Measurements from ENCODE around the gene CCDC97. TPM values are rescaled to one million over a fixed set of nuclear protein-coding genes. Genes with fewer than 3 reads are reported as not detected.
A peak's percentile ranks its signal among the peaks of the same experiment; 100 is the strongest.

The CCDC97 gene
- total RNA-seq, 4 donors from 2014 or later, result 8.6 to 15.3 (median 15.1) TPM

DNA sequence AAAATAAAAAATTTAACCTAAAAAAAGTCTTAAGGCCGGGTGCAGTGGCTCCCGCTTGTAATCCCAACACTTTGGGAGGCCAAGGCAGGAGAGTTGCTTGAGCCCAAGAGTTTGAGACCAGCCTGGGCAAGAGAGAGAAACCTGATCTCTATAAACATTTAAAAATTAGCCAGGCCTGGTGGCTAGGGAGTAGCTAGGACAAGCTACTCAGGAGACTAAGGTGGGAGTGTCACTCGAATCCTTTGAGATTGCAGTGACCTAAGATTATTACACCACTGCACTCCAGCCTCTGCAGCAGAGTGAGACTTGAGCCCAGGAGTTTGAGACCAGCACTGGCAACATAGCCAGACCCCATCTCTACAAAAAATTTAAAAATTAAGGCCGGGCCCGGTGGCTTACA lies 1.1 kb downstream of the CCDC97 start:
- H3K9me3 ChIP-seq, result no peaks in the 10 kb centered on the region
- intact Hi-C loops (cut with DNase I; ENCODE audit: low total_unique reads) (loop anchor here (1.0 kb wide), 1 partner anchor 13 kb away; no protein-coding TSS in a partner anchor), in situ Hi-C loops (cut with MboI; ENCODE audit: low sequenced_read_pairs in 4 of 4) (loop anchor here in 1 of 4 donors (5.0 kb wide), 2 partner anchors 44 to 104 kb away; no protein-coding TSS in a partner anchor)
- H3K27ac ChIP-seq, result peak overlapping the region; percentile 88 to 95 (median 93)
- DNase-seq (no peak), ATAC-seq (no peak)
- TF ChIP-seq, protein P1, sequence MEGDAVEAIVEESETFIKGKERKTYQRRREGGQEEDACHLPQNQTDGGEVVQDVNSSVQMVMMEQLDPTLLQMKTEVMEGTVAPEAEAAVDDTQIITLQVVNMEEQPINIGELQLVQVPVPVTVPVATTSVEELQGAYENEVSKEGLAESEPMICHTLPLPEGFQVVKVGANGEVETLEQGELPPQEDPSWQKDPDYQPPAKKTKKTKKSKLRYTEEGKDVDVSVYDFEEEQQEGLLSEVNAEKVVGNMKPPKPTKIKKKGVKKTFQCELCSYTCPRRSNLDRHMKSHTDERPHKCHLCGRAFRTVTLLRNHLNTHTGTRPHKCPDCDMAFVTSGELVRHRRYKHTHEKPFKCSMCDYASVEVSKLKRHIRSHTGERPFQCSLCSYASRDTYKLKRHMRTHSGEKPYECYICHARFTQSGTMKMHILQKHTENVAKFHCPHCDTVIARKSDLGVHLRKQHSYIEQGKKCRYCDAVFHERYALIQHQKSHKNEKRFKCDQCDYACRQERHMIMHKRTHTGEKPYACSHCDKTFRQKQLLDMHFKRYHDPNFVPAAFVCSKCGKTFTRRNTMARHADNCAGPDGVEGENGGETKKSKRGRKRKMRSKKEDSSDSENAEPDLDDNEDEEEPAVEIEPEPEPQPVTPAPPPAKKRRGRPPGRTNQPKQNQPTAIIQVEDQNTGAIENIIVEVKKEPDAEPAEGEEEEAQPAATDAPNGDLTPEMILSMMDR (IDR thresholded peaks at IDR 0.05 in 4 of 5, conservative IDR thresholded peaks at IDR 0.05 in 1 of 5), result no peak
- H3K36me3 ChIP-seq, result peaks cover 0 to 42% of the 10 kb centered on the region in 2 donors
- H3K27me3 ChIP-seq, result no peaks in the 10 kb centered on the region
- peaks cover 35 to 42% of the 10 kb centered on the region in 2 donors for H3K4me1 ChIP-seq
- H3K4me3 ChIP-seq, result peak overlapping the region; percentile 62 to 80 (median 73)

GRCh38 chr19:41311613-41312012 lies 1.6 kb downstream of the CCDC97 start:
- H3K27ac ChIP-seq, result peak overlapping the region; percentile 88 to 95 (median 93)
- ATAC-seq (no peak), DNase-seq (no peak)
- H3K4me3 ChIP-seq, result peak overlapping the region in 1 of 4 donors; percentile 72
- in situ Hi-C loops (cut with MboI; ENCODE audit: low sequenced_read_pairs in 4 of 4) (loop anchor here in 1 of 4 donors (5.0 kb wide), 2 partner anchors 44 to 104 kb away; no protein-coding TSS in a partner anchor), intact Hi-C loops (cut with DNase I; ENCODE audit: low total_unique reads) (loop anchor here (1.0 kb wide), 1 partner anchor 13 kb away; no protein-coding TSS in a partner anchor)
- no peaks in the 10 kb centered on the region for H3K27me3 ChIP-seq
- H3K36me3 ChIP-seq, result peaks cover 0 to 42% of the 10 kb centered on the region in 2 donors
- TF ChIP-seq POLR2A (IDR thresholded peaks at IDR 0.05), result no peak
- TF ChIP-seq, protein P1 (IDR thresholded peaks at IDR 0.05 in 4 of 5, conservative IDR thresholded peaks at IDR 0.05 in 1 of 5), result no peak
- H3K9me3 ChIP-seq, result no peaks in the 10 kb centered on the region
- H3K4me1 ChIP-seq, result peaks cover 35 to 42% of the 10 kb centered on the region in 2 donors

DNA sequence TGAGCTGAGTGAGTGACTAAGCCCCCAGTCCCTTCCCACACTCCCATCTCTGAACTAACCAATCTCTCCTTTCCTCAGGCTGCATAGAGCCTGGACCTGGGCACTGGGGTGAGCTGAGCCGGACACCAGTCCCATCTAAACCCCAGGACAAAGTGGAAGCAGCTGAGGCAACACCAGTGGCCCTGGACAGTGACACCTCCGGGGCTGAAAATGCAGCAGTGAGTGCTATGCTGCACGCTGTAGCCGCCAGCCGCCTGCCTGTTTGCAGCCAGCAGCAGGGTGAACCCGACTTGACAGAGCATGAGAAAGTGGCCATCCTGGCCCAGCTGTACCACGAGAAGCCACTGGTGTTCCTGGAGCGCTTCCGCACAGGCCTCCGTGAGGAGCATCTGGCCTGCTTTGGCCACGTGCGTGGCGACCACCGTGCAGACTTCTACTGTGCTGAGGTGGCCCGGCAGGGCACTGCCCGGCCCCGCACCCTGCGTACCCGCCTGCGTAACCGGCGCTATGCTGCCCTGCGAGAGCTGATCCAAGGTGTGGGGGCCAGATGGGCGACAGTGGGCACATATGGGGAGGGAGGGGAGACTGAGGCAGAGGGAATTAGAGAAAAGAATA lies 6.4 kb downstream of the CCDC97 start:
- TF ChIP-seq, protein P1 (IDR thresholded peaks at IDR 0.05 in 4 of 5, conservative IDR thresholded peaks at IDR 0.05 in 1 of 5), result no peak
- no peak for TF ChIP-seq POLR2A (IDR thresholded peaks at IDR 0.05)
- H3K9me3 ChIP-seq, result no peaks in the 10 kb centered on the region
- ATAC-seq (no peak), DNase-seq (no peak)
- peaks cover 11 to 13% of the 10 kb centered on the region in 2 donors for H3K4me1 ChIP-seq
- intact Hi-C loops (cut with DNase I; ENCODE audit: low total_unique reads) (no loop called here), in situ Hi-C loops (cut with MboI; ENCODE audit: low sequenced_read_pairs in 4 of 4) (no loop called here)
- H3K27me3 ChIP-seq, result no peaks in the 10 kb centered on the region
- H3K27ac ChIP-seq, result no peak overlapping the region
- H3K4me3 ChIP-seq, result no peak overlapping the region
- H3K36me3 ChIP-seq, result peaks cover 3 to 84% of the 10 kb centered on the region in 2 donors

DNA sequence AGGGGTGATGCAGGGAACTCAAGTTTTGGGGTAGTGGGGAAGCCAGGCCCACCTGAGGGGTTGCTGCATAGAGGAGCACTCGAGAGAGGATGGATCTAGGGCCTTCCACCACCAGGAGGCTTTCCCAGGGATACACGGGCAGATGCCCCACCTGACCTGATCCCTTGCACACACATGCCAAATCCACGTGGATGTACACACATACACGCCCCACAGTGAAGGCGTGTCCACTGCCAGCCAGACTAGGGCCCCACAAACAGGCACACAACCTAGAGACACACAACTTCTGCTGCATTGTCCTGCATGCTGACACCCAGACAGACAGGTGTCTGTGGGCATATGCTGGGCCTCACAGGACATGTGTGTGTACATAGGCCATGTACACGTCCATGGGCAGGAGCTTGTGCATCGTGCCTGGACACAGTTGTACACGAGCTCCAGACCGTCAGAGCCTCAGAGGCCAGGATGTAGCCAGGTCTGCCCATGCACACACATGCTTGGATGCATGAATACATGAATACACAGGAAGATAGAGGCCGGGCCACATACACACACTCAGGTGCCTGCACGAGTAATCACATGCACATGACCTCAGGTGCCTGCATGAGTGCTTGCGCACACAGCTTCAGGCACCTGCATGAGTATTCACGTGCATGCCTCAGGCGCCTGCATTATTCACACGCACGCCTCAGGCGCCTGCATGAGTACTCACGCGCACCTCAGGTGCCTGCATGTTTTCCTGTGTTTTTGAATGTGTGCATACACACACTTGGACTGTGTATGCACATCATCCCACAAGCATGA lies 8.9 kb downstream of the CCDC97 start:
- TF ChIP-seq POLR2A (IDR thresholded peaks at IDR 0.05), result no peak
- TF ChIP-seq, protein P1 (IDR thresholded peaks at IDR 0.05 in 4 of 5, conservative IDR thresholded peaks at IDR 0.05 in 1 of 5), result no peak
- H3K27ac ChIP-seq, result no peak overlapping the region
- no peaks in the 10 kb centered on the region for H3K27me3 ChIP-seq
- no peak overlapping the region for H3K4me3 ChIP-seq
- peaks cover 3 to 66% of the 10 kb centered on the region in 2 donors for H3K36me3 ChIP-seq
- ATAC-seq (no peak), DNase-seq (no peak)
- H3K9me3 ChIP-seq, result no peaks in the 10 kb centered on the region
- intact Hi-C loops (cut with DNase I; ENCODE audit: low total_unique reads), result no loop called here
- in situ Hi-C loops (cut with MboI; ENCODE audit: low sequenced_read_pairs in 4 of 4), result no loop called here
- H3K4me1 ChIP-seq, result peaks cover 9 to 10% of the 10 kb centered on the region in 2 donors

Data from gastrocnemius medialis (tissue), 4 donors.